ENCODE results near the gene AP4E1.

AP4E1 gene

GRCh38 chr15:50929062-50929461, 20.6 kb downstream of the AP4E1 start:
- DNase-seq (ENCODE audit: low read depth, low spot score): no peak
- H3K36me3 ChIP-seq (ENCODE audit: insufficient read depth, insufficient read length, low read length): peaks cover 7% of the 10 kb centered on the region
- H3K9me3 ChIP-seq (ENCODE audit: insufficient read depth, low read length): no peaks in the 10 kb centered on the region
- H3K4me3 ChIP-seq (ENCODE audit: insufficient read length, low read depth): no peak overlapping the region
- H3K4me1 ChIP-seq (ENCODE audit: insufficient read depth, insufficient read length): no peaks in the 10 kb centered on the region
- no peaks in the 10 kb centered on the region for H3K27me3 ChIP-seq (ENCODE audit: insufficient read depth, insufficient read length)
- TF ChIP-seq ZNF274 (IDR thresholded peaks at IDR 0.05; ENCODE audit: low read depth, low read length) (no peak), SUZ12 (IDR thresholded peaks at IDR 0.05; ENCODE audit: extremely low read depth, insufficient read depth, insufficient read length) (no peak), YY1 (IDR thresholded peaks at IDR 0.05; ENCODE audit: insufficient read depth, insufficient read length) (no peak)
- H3K9ac ChIP-seq (ENCODE audit: insufficient read length, low read depth): no peak overlapping the region

- no peak overlapping the region for H3K9ac ChIP-seq (ENCODE audit: insufficient read length, low read depth)
- H3K36me3 ChIP-seq (ENCODE audit: insufficient read depth, insufficient read length, low read length): peaks cover 8% of the 10 kb centered on the region
- TF ChIP-seq YY1 (IDR thresholded peaks at IDR 0.05; ENCODE audit: insufficient read depth, insufficient read length) (no peak), SUZ12 (IDR thresholded peaks at IDR 0.05; ENCODE audit: extremely low read depth, insufficient read depth, insufficient read length) (no peak), ZNF274 (IDR thresholded peaks at IDR 0.05; ENCODE audit: low read depth, low read length) (no peak)
These were observed 22.3 kb downstream of the AP4E1 start for GRCh38 chr15:50930792-50931191.

GRCh38 chr15:50933341-50933740, 24.9 kb downstream of the AP4E1 start:
- no peaks in the 10 kb centered on the region for H3K4me1 ChIP-seq (ENCODE audit: insufficient read depth, insufficient read length)
- no peaks in the 10 kb centered on the region for H3K27me3 ChIP-seq (ENCODE audit: insufficient read depth, insufficient read length)
- no peaks in the 10 kb centered on the region for H3K9me3 ChIP-seq (ENCODE audit: insufficient read depth, low read length)
- no peak overlapping the region for H3K9ac ChIP-seq (ENCODE audit: insufficient read length, low read depth)
- no peak for DNase-seq (ENCODE audit: low read depth, low spot score)
- peaks cover 6% of the 10 kb centered on the region for H3K36me3 ChIP-seq (ENCODE audit: insufficient read depth, insufficient read length, low read length)
- H3K4me3 ChIP-seq (ENCODE audit: insufficient read length, low read depth): no peak overlapping the region
- no peak for TF ChIP-seq YY1 (IDR thresholded peaks at IDR 0.05; ENCODE audit: insufficient read depth, insufficient read length)
- TF ChIP-seq SUZ12 (IDR thresholded peaks at IDR 0.05; ENCODE audit: extremely low read depth, insufficient read depth, insufficient read length): no peak
- TF ChIP-seq ZNF274 (IDR thresholded peaks at IDR 0.05; ENCODE audit: low read depth, low read length): no peak

More at GRCh38 chr15:50930792-50931191, 22.3 kb downstream of the AP4E1 start:
- no peak for DNase-seq (ENCODE audit: low read depth, low spot score)
- Histone ChIP-seq H3K9me3 (ENCODE audit: insufficient read depth, low read length) (no peaks in the 10 kb centered on the region), H3K4me1 (ENCODE audit: insufficient read depth, insufficient read length) (no peaks in the 10 kb centered on the region), H3K27me3 (ENCODE audit: insufficient read depth, insufficient read length) (no peaks in the 10 kb centered on the region), H3K4me3 (ENCODE audit: insufficient read length, low read depth) (no peak overlapping the region)

GRCh38 chr15:50938525-50938924, 30.0 kb downstream of the AP4E1 start:
- H3K4me1 ChIP-seq (ENCODE audit: insufficient read depth, insufficient read length): no peaks in the 10 kb centered on the region
- H3K36me3 ChIP-seq (ENCODE audit: insufficient read depth, insufficient read length, low read length): peaks cover 8% of the 10 kb centered on the region
- TF ChIP-seq SUZ12 (IDR thresholded peaks at IDR 0.05; ENCODE audit: extremely low read depth, insufficient read depth, insufficient read length): no peak
- no peak for TF ChIP-seq YY1 (IDR thresholded peaks at IDR 0.05; ENCODE audit: insufficient read depth, insufficient read length)
- TF ChIP-seq ZNF274 (IDR thresholded peaks at IDR 0.05; ENCODE audit: low read depth, low read length): no peak
- H3K9me3 ChIP-seq (ENCODE audit: insufficient read depth, low read length): no peaks in the 10 kb centered on the region
- no peaks in the 10 kb centered on the region for H3K27me3 ChIP-seq (ENCODE audit: insufficient read depth, insufficient read length)
- no peak overlapping the region for H3K4me3 ChIP-seq (ENCODE audit: insufficient read length, low read depth)
- no peak overlapping the region for H3K9ac ChIP-seq (ENCODE audit: insufficient read length, low read depth)
- no peak for DNase-seq (ENCODE audit: low read depth, low spot score)

GRCh38 chr15:50939911-50940310, 31.4 kb downstream of the AP4E1 start:
- TF ChIP-seq SUZ12 (IDR thresholded peaks at IDR 0.05; ENCODE audit: extremely low read depth, insufficient read depth, insufficient read length) (no peak), YY1 (IDR thresholded peaks at IDR 0.05; ENCODE audit: insufficient read depth, insufficient read length) (no peak), ZNF274 (IDR thresholded peaks at IDR 0.05; ENCODE audit: low read depth, low read length) (no peak)

GRCh38 chr15:50940506-50940905, 32.0 kb downstream of the AP4E1 start:
- no peak overlapping the region for H3K4me3 ChIP-seq (ENCODE audit: insufficient read length, low read depth)
- no peak for TF ChIP-seq YY1 (IDR thresholded peaks at IDR 0.05; ENCODE audit: insufficient read depth, insufficient read length)
- TF ChIP-seq SUZ12 (IDR thresholded peaks at IDR 0.05; ENCODE audit: extremely low read depth, insufficient read depth, insufficient read length): no peak
- TF ChIP-seq ZNF274 (IDR thresholded peaks at IDR 0.05; ENCODE audit: low read depth, low read length): no peak
- H3K36me3 ChIP-seq (ENCODE audit: insufficient read depth, insufficient read length, low read length): peaks cover 19% of the 10 kb centered on the region
- no peak overlapping the region for H3K9ac ChIP-seq (ENCODE audit: insufficient read length, low read depth)
- no peaks in the 10 kb centered on the region for H3K27me3 ChIP-seq (ENCODE audit: insufficient read depth, insufficient read length)
- H3K4me1 ChIP-seq (ENCODE audit: insufficient read depth, insufficient read length): no peaks in the 10 kb centered on the region
- DNase-seq (ENCODE audit: low read depth, low spot score): no peak
- H3K9me3 ChIP-seq (ENCODE audit: insufficient read depth, low read length): no peaks in the 10 kb centered on the region

More at GRCh38 chr15:50939911-50940310, 31.4 kb downstream of the AP4E1 start:
- no peak for DNase-seq (ENCODE audit: low read depth, low spot score)
- Histone ChIP-seq H3K27me3 (ENCODE audit: insufficient read depth, insufficient read length) (no peaks in the 10 kb centered on the region), H3K36me3 (ENCODE audit: insufficient read depth, insufficient read length, low read length) (peaks cover 13% of the 10 kb centered on the region), H3K9ac (ENCODE audit: insufficient read length, low read depth) (no peak overlapping the region), H3K4me1 (ENCODE audit: insufficient read depth, insufficient read length) (no peaks in the 10 kb centered on the region), H3K4me3 (ENCODE audit: insufficient read length, low read depth) (no peak overlapping the region), H3K9me3 (ENCODE audit: insufficient read depth, low read length) (no peaks in the 10 kb centered on the region)

GRCh38 chr15:50943638-50944037, 35.2 kb downstream of the AP4E1 start:
- TF ChIP-seq YY1 (IDR thresholded peaks at IDR 0.05; ENCODE audit: insufficient read depth, insufficient read length) (no peak), SUZ12 (IDR thresholded peaks at IDR 0.05; ENCODE audit: extremely low read depth, insufficient read depth, insufficient read length) (no peak), ZNF274 (IDR thresholded peaks at IDR 0.05; ENCODE audit: low read depth, low read length) (no peak)
- no peaks in the 10 kb centered on the region for H3K27me3 ChIP-seq (ENCODE audit: insufficient read depth, insufficient read length)
- no peak for DNase-seq (ENCODE audit: low read depth, low spot score)
- H3K36me3 ChIP-seq (ENCODE audit: insufficient read depth, insufficient read length, low read length): peaks cover 19% of the 10 kb centered on the region
- no peaks in the 10 kb centered on the region for H3K9me3 ChIP-seq (ENCODE audit: insufficient read depth, low read length)
- H3K4me3 ChIP-seq (ENCODE audit: insufficient read length, low read depth): no peak overlapping the region
- no peaks in the 10 kb centered on the region for H3K4me1 ChIP-seq (ENCODE audit: insufficient read depth, insufficient read length)
- no peak overlapping the region for H3K9ac ChIP-seq (ENCODE audit: insufficient read length, low read depth)
